GM21526 (cell line): ENCODE results near the gene DISC1.
"Not testable (repeated sequence)": the region's sequence is repeated elsewhere in the genome, so short reads cannot be mapped to it uniquely, and the experiment has no call there.

Experiments
- ATAC-seq: cut with Tn5 transposase; IDR thresholded peaks from one replicate; pipeline ENCODE4 v1.9.1; 2021; ENCODE audit warnings: moderate library complexity; ENCODE audit not compliant: unreplicated experiment, low FRiP score

Gene DISC1

GRCh38 chr1:231757759-231758158 is 131.2 kb downstream of the DISC1 start:
- ATAC-seq: no peak

GRCh38 chr1:231761252-231761651 is 134.7 kb downstream of the DISC1 start:
- ATAC-seq: no peak

GRCh38 chr1:231761747-231762541 is 135.4 kb downstream of the DISC1 start:
- ATAC-seq: no peak

GRCh38 chr1:231763456-231763855 is 136.9 kb downstream of the DISC1 start:
- ATAC-seq: no peak

GRCh38 chr1:231765825-231766224 is 139.2 kb downstream of the DISC1 start:
- ATAC-seq: not testable (repeated sequence)

- no peak for ATAC-seq
These were observed 140.9 kb downstream of the DISC1 start for GRCh38 chr1:231767471-231767870.

- ATAC-seq: no peak
These were observed 141.8 kb downstream of the DISC1 start for GRCh38 chr1:231768416-231768815.

- ATAC-seq: no peak
These were observed 144.1 kb downstream of the DISC1 start for GRCh38 chr1:231770506-231771175.

GRCh38 chr1:231774719-231775335 is 148.2 kb downstream of the DISC1 start:
- ATAC-seq: no peak

- no peak for ATAC-seq
These were observed 149.6 kb downstream of the DISC1 start for GRCh38 chr1:231776010-231776756.

- no peak for ATAC-seq
These were observed 150.1 kb downstream of the DISC1 start for GRCh38 chr1:231776757-231777062.

GRCh38 chr1:231778009-231778719 is 151.6 kb downstream of the DISC1 start:
- ATAC-seq: no peak

- ATAC-seq: no peak
These were observed 152.5 kb downstream of the DISC1 start for GRCh38 chr1:231779081-231779480.

- ATAC-seq: no peak
These were observed 155.3 kb downstream of the DISC1 start for GRCh38 chr1:231781892-231782291.

GRCh38 chr1:231785073-231785472 is 158.5 kb downstream of the DISC1 start:
- not testable (repeated sequence) for ATAC-seq

- ATAC-seq: no peak
These were observed 159.5 kb downstream of the DISC1 start for GRCh38 chr1:231786126-231786525.

GRCh38 chr1:231792634-231793033 is 166.0 kb downstream of the DISC1 start:
- ATAC-seq: no peak

- no peak for ATAC-seq
These were observed 167.3 kb downstream of the DISC1 start for GRCh38 chr1:231793893-231794292.

GRCh38 chr1:231796141-231796540 is 169.6 kb downstream of the DISC1 start:
- no peak for ATAC-seq

- ATAC-seq: no peak
These were observed 172.9 kb downstream of the DISC1 start for GRCh38 chr1:231799363-231799986.
